Retinal pigment epithelial cell (primary cell): Measurements from ENCODE around the gene CNGA3.

Source experiments
- DNase-seq: peaks from one replicate; pipeline ENCODE4 v3.0.0-alpha.2; 2010; ENCODE audit warnings: low read depth
- H3K4me3 ChIP-seq: 2 replicates; pipeline ENCODE4 v1.5.1; 2011; ENCODE audit warnings: mild to moderate bottlenecking, low read length, control low read depth, moderate library complexity
- TF ChIP-seq, protein P1 (sequence below): conservative IDR thresholded peaks from 2 replicates; pipeline ENCODE4 v1.5.1; 2011; ENCODE audit warnings: low read depth, low read length, control low read depth, inconsistent platforms

The CNGA3 gene

DNA sequence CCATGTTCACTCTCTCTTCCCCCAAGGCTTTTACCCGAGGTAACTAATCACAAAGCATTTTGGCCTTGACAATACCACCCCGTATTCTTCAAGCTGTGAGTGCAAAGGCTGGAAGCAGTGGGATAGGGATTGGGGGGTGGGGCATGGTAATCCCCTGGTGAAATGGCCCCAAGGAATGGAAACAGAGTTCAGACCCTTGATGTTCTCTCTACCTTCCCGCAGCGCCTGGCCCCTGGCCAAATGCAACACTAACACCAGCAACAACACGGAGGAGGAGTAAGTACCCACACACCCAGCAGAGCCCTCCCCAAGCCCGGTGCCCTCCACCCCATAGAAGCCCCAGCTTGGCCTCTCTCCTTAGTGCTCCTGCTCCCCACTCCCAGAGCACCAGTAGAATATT is 36.9 kb downstream of the CNGA3 start:
- H3K4me3 ChIP-seq: no peak overlapping the region
- DNase-seq: no peak
- TF ChIP-seq, protein P1, sequence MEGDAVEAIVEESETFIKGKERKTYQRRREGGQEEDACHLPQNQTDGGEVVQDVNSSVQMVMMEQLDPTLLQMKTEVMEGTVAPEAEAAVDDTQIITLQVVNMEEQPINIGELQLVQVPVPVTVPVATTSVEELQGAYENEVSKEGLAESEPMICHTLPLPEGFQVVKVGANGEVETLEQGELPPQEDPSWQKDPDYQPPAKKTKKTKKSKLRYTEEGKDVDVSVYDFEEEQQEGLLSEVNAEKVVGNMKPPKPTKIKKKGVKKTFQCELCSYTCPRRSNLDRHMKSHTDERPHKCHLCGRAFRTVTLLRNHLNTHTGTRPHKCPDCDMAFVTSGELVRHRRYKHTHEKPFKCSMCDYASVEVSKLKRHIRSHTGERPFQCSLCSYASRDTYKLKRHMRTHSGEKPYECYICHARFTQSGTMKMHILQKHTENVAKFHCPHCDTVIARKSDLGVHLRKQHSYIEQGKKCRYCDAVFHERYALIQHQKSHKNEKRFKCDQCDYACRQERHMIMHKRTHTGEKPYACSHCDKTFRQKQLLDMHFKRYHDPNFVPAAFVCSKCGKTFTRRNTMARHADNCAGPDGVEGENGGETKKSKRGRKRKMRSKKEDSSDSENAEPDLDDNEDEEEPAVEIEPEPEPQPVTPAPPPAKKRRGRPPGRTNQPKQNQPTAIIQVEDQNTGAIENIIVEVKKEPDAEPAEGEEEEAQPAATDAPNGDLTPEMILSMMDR: no peak

GRCh38 chr2:98385050-98385699 is 38.9 kb downstream of the CNGA3 start:
- no peak overlapping the region for H3K4me3 ChIP-seq
- TF ChIP-seq, protein P1: peak; percentile 100
- peak; percentile 19 for DNase-seq

DNA sequence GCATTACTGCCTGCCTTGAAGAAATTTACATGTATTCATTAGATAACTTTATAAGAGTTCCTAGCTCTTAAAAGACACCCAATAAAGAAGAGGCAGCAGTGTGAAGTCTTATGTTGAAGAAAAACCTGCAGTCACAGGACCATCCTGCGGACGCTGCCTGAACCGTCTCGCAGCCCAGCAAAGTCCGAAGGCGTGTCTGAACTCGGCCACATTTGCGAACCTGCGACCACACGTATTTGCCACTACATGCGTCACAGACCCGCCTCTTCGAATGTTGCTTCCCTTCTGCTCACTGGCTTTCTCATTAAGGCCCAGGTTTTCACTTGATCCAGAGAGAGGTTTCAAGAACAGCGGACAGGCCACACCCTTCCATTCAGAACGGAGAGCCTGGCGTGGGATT is 41.2 kb downstream of the CNGA3 start:
- H3K4me3 ChIP-seq: no peak overlapping the region
- TF ChIP-seq, protein P1: no peak

DNA sequence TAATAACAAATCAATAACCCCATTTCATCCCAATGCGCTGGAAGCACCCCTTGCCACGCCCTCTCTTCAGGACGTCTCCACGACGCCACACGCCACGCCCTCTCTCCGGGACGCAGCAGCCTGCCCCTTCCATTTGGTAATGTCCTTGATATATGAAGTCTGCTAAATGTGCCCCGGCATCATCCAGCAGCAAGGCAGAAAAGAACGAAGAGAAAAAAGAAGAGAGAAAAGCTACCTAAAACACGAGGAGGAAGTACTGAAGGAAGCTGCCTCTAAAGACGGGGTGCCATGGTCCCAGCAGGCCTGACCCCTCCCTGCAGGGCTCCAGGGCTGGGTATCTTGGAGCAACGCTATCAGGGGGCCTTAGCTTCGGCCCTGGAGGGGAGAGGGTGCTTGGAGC is 41.8 kb downstream of the CNGA3 start:
- no peak overlapping the region for H3K4me3 ChIP-seq
- TF ChIP-seq, protein P1: no peak
- no peak for DNase-seq

More for the DNA sequence above, 41.2 kb downstream of the CNGA3 start:
- DNase-seq: no peak

DNA sequence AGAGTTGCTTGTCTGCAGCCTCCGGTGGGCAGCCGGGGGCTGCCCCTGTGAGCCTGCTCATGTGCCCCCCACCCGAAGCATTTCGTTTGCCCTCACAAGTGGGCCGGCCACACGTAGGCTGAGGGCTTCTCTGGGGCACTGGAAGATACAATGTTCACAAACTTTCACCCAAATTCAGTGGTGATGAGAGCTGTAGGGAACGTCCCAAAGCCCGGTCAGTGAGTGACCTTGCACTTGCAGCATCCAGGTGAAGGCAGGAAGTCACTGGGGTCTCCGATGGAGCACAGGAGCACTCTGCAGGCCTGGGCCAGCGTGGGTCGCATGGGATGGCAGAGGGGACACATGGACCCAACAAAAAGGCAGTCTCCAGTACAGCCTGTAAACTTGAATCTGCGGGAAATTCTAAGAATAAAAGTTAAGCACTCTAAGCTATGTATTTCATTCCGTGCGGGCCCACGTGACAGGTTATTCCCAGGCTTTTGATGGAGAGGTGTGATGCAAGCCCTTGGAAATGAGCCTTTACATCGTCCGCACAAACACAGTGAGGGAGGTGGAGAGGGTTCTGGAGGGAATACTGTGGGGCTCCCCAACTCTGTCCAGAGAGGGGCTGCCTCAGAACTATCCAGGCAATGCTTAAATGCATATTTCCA is 42.5 kb downstream of the CNGA3 start:
- TF ChIP-seq, protein P1: no peak
- H3K4me3 ChIP-seq: no peak overlapping the region
- DNase-seq: no peak

GRCh38 chr2:98389251-98389605 is 43.0 kb downstream of the CNGA3 start:
- H3K4me3 ChIP-seq: no peak overlapping the region
- TF ChIP-seq, protein P1: no peak
- DNase-seq: no peak
